Measurements from ENCODE around the gene ODF2.

DNA sequence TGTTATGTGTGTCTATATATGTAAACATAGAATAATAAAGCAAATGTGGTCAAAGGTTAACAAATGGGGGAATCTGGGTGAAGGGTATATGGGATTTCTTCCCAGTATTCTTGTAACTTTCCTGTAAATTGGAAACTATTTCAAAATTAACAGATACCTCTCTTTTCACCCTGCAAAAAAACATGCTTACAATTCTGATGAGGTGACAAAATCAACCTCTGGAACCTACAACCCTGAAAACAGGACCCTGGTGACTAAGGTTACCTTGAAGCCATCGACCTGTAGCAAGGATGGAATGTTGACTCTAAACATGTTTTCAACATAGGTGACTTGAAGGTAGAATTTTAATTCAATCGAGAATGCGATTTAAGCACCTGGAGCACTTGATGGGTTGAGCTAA lies 90.7 kb downstream of the ODF2 start:
- TF ChIP-seq, protein P1, sequence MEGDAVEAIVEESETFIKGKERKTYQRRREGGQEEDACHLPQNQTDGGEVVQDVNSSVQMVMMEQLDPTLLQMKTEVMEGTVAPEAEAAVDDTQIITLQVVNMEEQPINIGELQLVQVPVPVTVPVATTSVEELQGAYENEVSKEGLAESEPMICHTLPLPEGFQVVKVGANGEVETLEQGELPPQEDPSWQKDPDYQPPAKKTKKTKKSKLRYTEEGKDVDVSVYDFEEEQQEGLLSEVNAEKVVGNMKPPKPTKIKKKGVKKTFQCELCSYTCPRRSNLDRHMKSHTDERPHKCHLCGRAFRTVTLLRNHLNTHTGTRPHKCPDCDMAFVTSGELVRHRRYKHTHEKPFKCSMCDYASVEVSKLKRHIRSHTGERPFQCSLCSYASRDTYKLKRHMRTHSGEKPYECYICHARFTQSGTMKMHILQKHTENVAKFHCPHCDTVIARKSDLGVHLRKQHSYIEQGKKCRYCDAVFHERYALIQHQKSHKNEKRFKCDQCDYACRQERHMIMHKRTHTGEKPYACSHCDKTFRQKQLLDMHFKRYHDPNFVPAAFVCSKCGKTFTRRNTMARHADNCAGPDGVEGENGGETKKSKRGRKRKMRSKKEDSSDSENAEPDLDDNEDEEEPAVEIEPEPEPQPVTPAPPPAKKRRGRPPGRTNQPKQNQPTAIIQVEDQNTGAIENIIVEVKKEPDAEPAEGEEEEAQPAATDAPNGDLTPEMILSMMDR (IDR thresholded peaks at IDR 0.05): no peak
- TF ChIP-seq POLR2A (IDR thresholded peaks at IDR 0.05) (no peak), EP300 (IDR thresholded peaks at IDR 0.05) (no peak)

Measured in upper lobe of left lung (tissue), 4 donors.